Measurements from ENCODE around the gene FITM2.

Gene FITM2

GRCh38 chr20:44291754-44292153 lies 19.2 kb downstream of the FITM2 start:
- H3K36me3 ChIP-seq (ENCODE audit: low read depth), result no peaks in the 10 kb centered on the region
- no peaks in the 10 kb centered on the region for H3K27me3 ChIP-seq (ENCODE audit: insufficient read depth, poor library complexity, severe bottlenecking)
- H3K27ac ChIP-seq (ENCODE audit: poor library complexity, severe bottlenecking), result no peak overlapping the region
- H3K4me1 ChIP-seq (ENCODE audit: insufficient read depth, poor library complexity, severe bottlenecking), result no peaks in the 10 kb centered on the region
- no peak for DNase-seq (ENCODE audit: low spot score)
- TF ChIP-seq CTCF (IDR thresholded peaks at IDR 0.05; ENCODE audit: poor library complexity, severe bottlenecking), result no peak
- no peaks in the 10 kb centered on the region for H3K9me3 ChIP-seq (ENCODE audit: severe bottlenecking)
- no peak overlapping the region for H3K4me3 ChIP-seq (ENCODE audit: severe bottlenecking)
- peak; percentile 47; the same call in 1 of the 3 replicates for ATAC-seq (ENCODE audit: low read depth)

GRCh38 chr20:44288252-44288651 lies 22.8 kb downstream of the FITM2 start:
- no peaks in the 10 kb centered on the region for H3K9me3 ChIP-seq (ENCODE audit: severe bottlenecking)
- no peak overlapping the region for H3K27ac ChIP-seq (ENCODE audit: poor library complexity, severe bottlenecking)
- DNase-seq (ENCODE audit: low spot score) (no peak), ATAC-seq (ENCODE audit: low read depth) (no peak)
- H3K27me3 ChIP-seq (ENCODE audit: insufficient read depth, poor library complexity, severe bottlenecking), result no peaks in the 10 kb centered on the region
- H3K36me3 ChIP-seq (ENCODE audit: low read depth), result no peaks in the 10 kb centered on the region
- no peak overlapping the region for H3K4me3 ChIP-seq (ENCODE audit: severe bottlenecking)
- peaks cover 3% of the 10 kb centered on the region for H3K4me1 ChIP-seq (ENCODE audit: insufficient read depth, poor library complexity, severe bottlenecking)
- peak; percentile 14 for TF ChIP-seq CTCF (IDR thresholded peaks at IDR 0.05; ENCODE audit: poor library complexity, severe bottlenecking)

- DNase-seq (ENCODE audit: low spot score) (no peak), ATAC-seq (ENCODE audit: low read depth) (no peak)
- H3K4me1 ChIP-seq (ENCODE audit: insufficient read depth, poor library complexity, severe bottlenecking), result peaks cover 3% of the 10 kb centered on the region
- no peak overlapping the region for H3K27ac ChIP-seq (ENCODE audit: poor library complexity, severe bottlenecking)
- H3K27me3 ChIP-seq (ENCODE audit: insufficient read depth, poor library complexity, severe bottlenecking), result no peaks in the 10 kb centered on the region
- H3K4me3 ChIP-seq (ENCODE audit: severe bottlenecking), result no peak overlapping the region
- no peaks in the 10 kb centered on the region for H3K9me3 ChIP-seq (ENCODE audit: severe bottlenecking)
- no peaks in the 10 kb centered on the region for H3K36me3 ChIP-seq (ENCODE audit: low read depth)
- TF ChIP-seq CTCF (IDR thresholded peaks at IDR 0.05; ENCODE audit: poor library complexity, severe bottlenecking), result no peak
Observed at GRCh38 chr20:44287272-44288097, 23.5 kb downstream of the FITM2 start.

GRCh38 chr20:44284032-44284431 lies 27.0 kb downstream of the FITM2 start:
- Histone ChIP-seq H3K4me3 (ENCODE audit: severe bottlenecking) (no peak overlapping the region), H3K27ac (ENCODE audit: poor library complexity, severe bottlenecking) (no peak overlapping the region), H3K4me1 (ENCODE audit: insufficient read depth, poor library complexity, severe bottlenecking) (peaks cover 14% of the 10 kb centered on the region), H3K36me3 (ENCODE audit: low read depth) (no peaks in the 10 kb centered on the region), H3K27me3 (ENCODE audit: insufficient read depth, poor library complexity, severe bottlenecking) (no peaks in the 10 kb centered on the region), H3K9me3 (ENCODE audit: severe bottlenecking) (no peaks in the 10 kb centered on the region)
- ATAC-seq (ENCODE audit: low read depth), result peak; percentile 26; the same call in 1 of the 3 replicates
- no peak for DNase-seq (ENCODE audit: low spot score)
- TF ChIP-seq CTCF (IDR thresholded peaks at IDR 0.05; ENCODE audit: poor library complexity, severe bottlenecking), result no peak

GRCh38 chr20:44282192-44282591 lies 28.8 kb downstream of the FITM2 start:
- DNase-seq (ENCODE audit: low spot score) (no peak), ATAC-seq (ENCODE audit: low read depth) (no peak)
- no peak overlapping the region for H3K27ac ChIP-seq (ENCODE audit: poor library complexity, severe bottlenecking)
- peaks cover 18% of the 10 kb centered on the region for H3K4me1 ChIP-seq (ENCODE audit: insufficient read depth, poor library complexity, severe bottlenecking)
- H3K9me3 ChIP-seq (ENCODE audit: severe bottlenecking), result no peaks in the 10 kb centered on the region
- H3K4me3 ChIP-seq (ENCODE audit: severe bottlenecking), result no peak overlapping the region
- no peak for TF ChIP-seq CTCF (IDR thresholded peaks at IDR 0.05; ENCODE audit: poor library complexity, severe bottlenecking)
- no peaks in the 10 kb centered on the region for H3K36me3 ChIP-seq (ENCODE audit: low read depth)
- no peaks in the 10 kb centered on the region for H3K27me3 ChIP-seq (ENCODE audit: insufficient read depth, poor library complexity, severe bottlenecking)
